Activated B cell treated with CpG ODN at 0.5 μM for 24 hours (primary cell): ENCODE results near the gene ANXA5. TPM values are rescaled to one million over a fixed set of nuclear protein-coding genes. Genes with fewer than 3 reads are reported as not detected.

Experiments
- ATAC-seq: fragments of 200-7000 bp; cut with Tn5 transposase; one replicate; pipeline ENCODE4 v1.10.0; 2021; ENCODE audit warnings: low read depth, mild to moderate bottlenecking, moderate library complexity
- CTCF ChIA-PET: fragments of 350-600 bp; sonication (Branson Sonifier 250); formaldehyde crosslinking; loops from one replicate; lab custom pipeline; 2021; ENCODE audit warnings: antibody characterized with exemption; lab: Charles Lee
- POLR2A ChIA-PET: fragments of 350-600 bp; sonication (Branson Sonifier 250); formaldehyde crosslinking; loops from one replicate; lab custom pipeline; 2021; ENCODE audit warnings: antibody characterized with exemption; lab: Charles Lee
- DNase-seq: peaks from one replicate; pipeline ENCODE4 v3.0.0; 2022
- H3K27ac Mint-ChIP-seq: one replicate; pipeline ENCODE4 v1.8.0; 2020; ENCODE audit warnings: mixed read lengths
- H3K27me3 Mint-ChIP-seq: one replicate; pipeline ENCODE4 v1.8.0; 2021; ENCODE audit warnings: mixed read lengths
- H3K36me3 Mint-ChIP-seq: one replicate; pipeline ENCODE4 v1.8.0; 2021; ENCODE audit warnings: low read depth, mixed read lengths
- H3K4me1 Mint-ChIP-seq: one replicate; pipeline ENCODE4 v1.8.0; 2021; ENCODE audit warnings: mixed read lengths
- H3K4me3 Mint-ChIP-seq: one replicate; pipeline ENCODE4 v1.8.0; 2020; ENCODE audit warnings: mild to moderate bottlenecking, mixed read lengths
- H3K9me3 Mint-ChIP-seq: one replicate; pipeline ENCODE4 v1.8.0; 2020; ENCODE audit warnings: mixed read lengths
- CTCF ChIP-seq: fragments of 200-600 bp; IDR thresholded peaks from one replicate; pipeline ENCODE4 v1.8.0; 2022; ENCODE audit warnings: antibody characterized with exemption, mild to moderate bottlenecking
- intact Hi-C: fragments of 100-400 bp; cut with micrococcal nuclease; formaldehyde crosslinking; loops from one replicate; pipeline ENCODE4 v1.15.1; 2024
- total RNA-seq: library from RNA; stranded (reverse); gene quantifications from 2 replicates; pipeline ENCODE4 v1.2.3, GENCODE V29; 2022

Gene ANXA5
- total RNA-seq, 1 donor from 2014 or later, result 89.9 TPM

DNA sequence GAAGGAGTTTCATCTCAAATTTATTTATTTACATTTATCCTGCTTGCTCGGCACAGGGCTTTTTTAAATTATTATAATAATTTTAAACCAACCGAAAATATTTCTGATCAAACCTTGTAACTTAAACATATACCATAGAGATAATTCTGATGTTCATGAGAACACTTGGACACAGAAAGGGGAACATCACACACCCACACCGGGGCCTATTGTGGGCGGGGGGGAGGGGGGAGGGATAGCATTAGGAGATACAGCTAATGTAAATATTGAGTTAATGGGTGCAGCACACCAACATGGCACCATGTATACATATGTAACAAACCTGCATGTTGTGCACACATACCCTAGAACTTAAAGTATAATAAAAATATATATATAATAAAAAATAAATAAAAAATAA is 2.9 kb downstream of the ANXA5 start:
- Mint-ChIP-seq H3K36me3 (peaks cover 17% of the 10 kb centered on the region), H3K27me3 (no peaks in the 10 kb centered on the region), H3K4me3 (no peak overlapping the region), H3K4me1 (peaks cover 36% of the 10 kb centered on the region), H3K9me3 (no peaks in the 10 kb centered on the region), H3K27ac (no peak overlapping the region)
- CTCF ChIA-PET, result no interaction called here
- no peak for ATAC-seq
- intact Hi-C loops, result no loop called here
- POLR2A ChIA-PET, result interaction anchor here (0.6 kb wide), 1 partner anchor 179 kb away, joined by 3 read pairs; no protein-coding TSS in a partner anchor
- no peak for DNase-seq
- no peak for TF ChIP-seq CTCF

DNA sequence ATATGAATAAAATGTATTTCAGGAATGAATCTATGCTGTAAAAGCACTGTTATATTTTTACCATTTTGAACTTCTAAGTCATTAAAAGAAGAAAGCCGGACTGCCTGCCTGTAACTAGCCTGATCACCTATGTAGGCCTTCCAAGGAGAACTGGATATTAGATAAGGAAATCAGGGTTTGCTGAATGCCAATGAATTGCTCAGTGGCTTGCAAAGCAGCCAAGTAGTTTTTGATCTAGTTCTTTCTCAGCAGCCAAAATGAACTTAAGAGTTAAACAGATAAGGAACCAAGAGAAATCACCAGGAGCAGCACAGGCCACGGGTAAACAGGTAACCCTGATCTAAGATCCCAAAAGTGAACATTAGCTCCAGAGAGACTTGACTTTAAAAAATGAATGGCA is 3.3 kb downstream of the ANXA5 start:
- ATAC-seq (no peak), DNase-seq (no peak)
- POLR2A ChIA-PET, result no interaction called here
- no peak for TF ChIP-seq CTCF
- peaks cover 36% of the 10 kb centered on the region for H3K4me1 Mint-ChIP-seq
- CTCF ChIA-PET, result no interaction called here
- intact Hi-C loops, result no loop called here
- no peak overlapping the region for H3K27ac Mint-ChIP-seq
- H3K36me3 Mint-ChIP-seq, result peaks cover 17% of the 10 kb centered on the region
- no peaks in the 10 kb centered on the region for H3K9me3 Mint-ChIP-seq
- no peaks in the 10 kb centered on the region for H3K27me3 Mint-ChIP-seq
- H3K4me3 Mint-ChIP-seq, result no peak overlapping the region

DNA sequence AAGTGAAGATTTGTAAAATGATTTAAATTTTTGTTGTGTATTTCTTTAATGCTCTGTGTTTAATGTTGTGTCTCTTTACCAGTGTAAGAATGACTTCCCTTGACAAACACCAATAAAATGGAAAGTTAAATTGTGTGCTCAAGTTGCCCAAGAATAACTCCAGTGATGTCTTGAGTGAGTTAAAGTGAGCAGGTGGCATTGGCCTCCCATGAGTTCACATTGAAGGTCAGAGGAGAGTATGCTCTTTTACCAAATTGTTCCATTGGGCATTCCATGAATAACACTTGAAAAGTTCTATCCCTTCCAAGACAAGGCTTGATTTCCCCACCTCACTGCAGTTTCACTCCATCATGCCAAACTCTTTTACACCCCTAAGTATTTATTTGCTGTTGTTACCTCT is 4.5 kb downstream of the ANXA5 start:
- Mint-ChIP-seq H3K9me3 (no peaks in the 10 kb centered on the region), H3K36me3 (peaks cover 19% of the 10 kb centered on the region), H3K4me3 (no peak overlapping the region), H3K27me3 (no peaks in the 10 kb centered on the region), H3K27ac (no peak overlapping the region), H3K4me1 (peaks cover 26% of the 10 kb centered on the region)
- intact Hi-C loops, result no loop called here
- no peak for ATAC-seq
- no peak for TF ChIP-seq CTCF
- POLR2A ChIA-PET, result no interaction called here
- CTCF ChIA-PET, result no interaction called here
- DNase-seq, result no peak

DNA sequence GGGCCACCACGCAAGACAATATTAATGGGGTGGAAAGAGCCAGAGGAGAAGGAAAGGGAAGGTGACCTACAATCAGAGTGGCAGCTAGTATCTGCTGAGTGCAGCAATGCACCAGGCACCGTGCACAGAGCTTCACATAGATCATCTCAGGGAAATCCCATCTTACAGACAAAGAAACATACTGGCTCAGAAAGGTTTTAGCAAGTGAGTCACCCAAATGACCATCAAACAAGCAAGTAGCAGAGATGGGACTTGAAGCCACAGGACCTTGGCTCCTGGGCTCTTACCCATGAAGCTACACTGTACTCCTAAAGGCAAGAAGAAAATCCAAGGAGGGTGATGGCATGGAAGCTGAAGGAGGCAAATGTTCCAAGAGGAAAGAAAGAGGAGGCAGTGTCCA is 6.8 kb downstream of the ANXA5 start:
- CTCF ChIA-PET, result no interaction called here
- H3K36me3 Mint-ChIP-seq, result peaks cover 28% of the 10 kb centered on the region
- no peaks in the 10 kb centered on the region for H3K27me3 Mint-ChIP-seq
- H3K27ac Mint-ChIP-seq, result no peak overlapping the region
- H3K4me1 Mint-ChIP-seq, result peaks cover 12% of the 10 kb centered on the region
- intact Hi-C loops, result no loop called here
- POLR2A ChIA-PET, result no interaction called here
- DNase-seq (no peak), ATAC-seq (no peak)
- H3K9me3 Mint-ChIP-seq, result no peaks in the 10 kb centered on the region
- no peak overlapping the region for H3K4me3 Mint-ChIP-seq
- no peak for TF ChIP-seq CTCF

- peaks cover 35% of the 10 kb centered on the region for H3K36me3 Mint-ChIP-seq
- ATAC-seq, result no peak
- no peak for DNase-seq
- intact Hi-C loops, result no loop called here
- ChIA-PET CTCF (no interaction called here), POLR2A (no interaction called here)
- H3K9me3 Mint-ChIP-seq, result no peaks in the 10 kb centered on the region
- H3K4me3 Mint-ChIP-seq, result no peak overlapping the region
- H3K4me1 Mint-ChIP-seq, result peaks cover 10% of the 10 kb centered on the region
- H3K27me3 Mint-ChIP-seq, result no peaks in the 10 kb centered on the region
- TF ChIP-seq CTCF, result no peak
- H3K27ac Mint-ChIP-seq, result no peak overlapping the region
Observed at GRCh38 chr4:121688701-121689100, 8.1 kb downstream of the ANXA5 start.
